HepG2 (cell line): ENCODE results near the gene CCDC8. TPM values are rescaled to one million over a fixed set of nuclear protein-coding genes. Genes with fewer than 3 reads are reported as not detected.

Experiments used
- ATAC-seq: fragments of 200-7000 bp; cut with Tn5 transposase; 3 replicates; pipeline ENCODE4 v1.9.1; 2020; ENCODE audit warnings: mild to moderate bottlenecking, moderate library complexity
- BruUV-seq: library from RNA; stranded (reverse); fragments of 400-500 nt; replicated peaks from 2 replicates; lab custom pipeline; 2021; lab: Mats Ljungman, UMichigan
- CTCF ChIA-PET: fragments of 300-600 bp; formaldehyde crosslinking; extraction: SDS; loops from one replicate; lab custom pipeline; 2021; ENCODE audit warnings: low total read pairs, inconsistent platforms, low intra/inter-chr PET ratio; lab: Yijun Ruan, JAX
- POLR2A ChIA-PET: fragments of 350-600 bp; sonication (Branson Sonifier 250); formaldehyde crosslinking; loops from one replicate; lab custom pipeline; 2020; ENCODE audit warnings: antibody characterized with exemption, inconsistent platforms; lab: Yijun Ruan, JAX
- DNase-seq: peaks from one replicate; pipeline ENCODE4 v3.0.0-alpha.2; 2015; ENCODE audit warnings: low spot score
- FAIRE-seq: peaks from 3 replicates; lab custom pipeline; 2011; peaks lifted over from hg19 to GRCh38; lab: Jason Lieb, UNC
- H2AFZ ChIP-seq: one replicate; pipeline ENCODE4 v1.6.1; 2011; ENCODE audit warnings: low read length, inconsistent platforms
- H3K27ac ChIP-seq: fragments of 300-600 bp; 3 replicates; pipeline ENCODE4 v1.8.0; 2011; ENCODE audit warnings: mixed run types, mild to moderate bottlenecking, mixed read lengths, low read length, inconsistent platforms; ENCODE audit not compliant: insufficient read depth; ENCODE audit errors: extremely low read length
- H3K27me3 ChIP-seq, 2 experiments: fragments of 200-600 bp in 1 of 2; 2 replicates in 1 of 2; 3 replicates in 1 of 2; pipeline versions ENCODE4 v1.6.0 to v1.8.0; 2011; ENCODE audit warnings: low read length in 2 of 2, mild to moderate bottlenecking in 2 of 2, moderate library complexity in 2 of 2, inconsistent platforms in 1 of 2; ENCODE audit not compliant: insufficient read depth in 2 of 2, control insufficient read depth in 1 of 2
- H3K36me3 ChIP-seq, 2 experiments: fragments of 200-600 bp in 1 of 2; replicated peaks in 1 of 2; 2 replicates in 1 of 2; 3 replicates in 1 of 2; pipeline versions ENCODE4 v1.5.1 to v1.8.0; 2011; ENCODE audit warnings: low read length in 2 of 2, inconsistent platforms in 1 of 2; ENCODE audit not compliant: insufficient read depth in 2 of 2, control insufficient read depth in 1 of 2
- H3K4me1 ChIP-seq: 2 replicates; pipeline ENCODE4 v1.5.1; 2012; ENCODE audit warnings: low read length, inconsistent platforms; ENCODE audit not compliant: insufficient read depth
- H3K4me2 ChIP-seq: 2 replicates; pipeline ENCODE4 v1.6.0; 2011; ENCODE audit warnings: low read depth, low read length, inconsistent platforms
- H3K4me3 ChIP-seq, 3 experiments: fragments of 200-600 bp in 1 of 3; sonication (generic), shearing (Covaris generic) in 1 of 3; replicated peaks in 1 of 3; 2 replicates each; pipeline ENCODE4 v1.5.1; 2011 to 2016; ENCODE audit warnings: low read length in 3 of 3, inconsistent platforms in 2 of 3, low read depth in 2 of 3, mild to moderate bottlenecking in 2 of 3, control low read depth in 1 of 3, mixed read lengths in 1 of 3; ENCODE audit not compliant: insufficient read depth in 1 of 3
- H3K79me2 ChIP-seq: one replicate; pipeline ENCODE4 v1.6.1; 2011; ENCODE audit warnings: low read length, inconsistent platforms; ENCODE audit not compliant: insufficient read depth
- H3K9ac ChIP-seq: 2 replicates; pipeline ENCODE4 v1.6.0; 2011; ENCODE audit warnings: mild to moderate bottlenecking, low read depth, low read length, inconsistent platforms; ENCODE audit not compliant: insufficient read depth
- H3K9me3 ChIP-seq: 2 replicates; pipeline ENCODE4 v1.5.1; 2012; ENCODE audit warnings: mild to moderate bottlenecking, low read length
- H4K20me1 ChIP-seq: 2 replicates; pipeline ENCODE4 v1.6.0; 2011; ENCODE audit warnings: inconsistent platforms, mild to moderate bottlenecking, low read length, moderate library complexity; ENCODE audit not compliant: insufficient read depth
- BCL6 ChIP-seq: IDR thresholded peaks from 2 replicates; pipeline ENCODE4 v1.6.1; 2016; ENCODE audit warnings: missing genetic modification reagents, missing compliant biosample characterization
- HNRNPLL ChIP-seq: fragments of 200-400 bp; formaldehyde crosslinking; IDR thresholded peaks from 2 replicates; pipeline ENCODE4 v1.6.1; 2017; ENCODE audit warnings: mild to moderate bottlenecking, low read depth, low read length; ENCODE audit not compliant: poor library complexity, severe bottlenecking
- PHF21A ChIP-seq: sonication (generic); formaldehyde crosslinking; IDR thresholded peaks from 2 replicates; pipeline ENCODE4 v1.5.0; 2020; ENCODE audit warnings: mild to moderate bottlenecking, missing genetic modification reagents
- RFX1 ChIP-seq: fragments of 450-650 bp; IDR thresholded peaks from 2 replicates; pipeline ENCODE4 v1.6.1; 2017
- TBP ChIP-seq: sonication (generic); formaldehyde crosslinking; IDR thresholded peaks from 2 replicates; pipeline ENCODE4 v1.5.0; 2020; ENCODE audit warnings: missing genetic modification reagents
- TCF7 ChIP-seq: sonication (generic); IDR thresholded peaks from 2 replicates; pipeline ENCODE4 v1.6.1; 2016; ENCODE audit warnings: antibody characterized with exemption, low read depth
- ZNF10 ChIP-seq: sonication (generic); formaldehyde crosslinking; IDR thresholded peaks from 2 replicates; pipeline ENCODE4 v1.4.0; 2020; ENCODE audit warnings: mild to moderate bottlenecking, low read depth, missing genetic modification reagents, borderline replicate concordance
- WGBS: methylation state at CpG from one replicate; pipeline ENCODE4 v1.1.6; 2017; ENCODE audit warnings: low lambda C conversion rate; 5-methylcytosine and 5-hydroxymethylcytosine counted together
- in situ Hi-C: cut with HindIII; loops from 2 replicates; pipeline ENCODE4 v1.10.0; 2017; ENCODE audit warnings: low pct_unique_long_range_greater_than_20kb; ENCODE audit not compliant: extremely low pct_ligation_motif_present
- intact Hi-C: fragments of 100-400 bp; cut with micrococcal nuclease; formaldehyde crosslinking; loops from one replicate; pipeline ENCODE4 v1.10.0; 2022; ENCODE audit not compliant: unreplicated experiment
- polyA plus RNA-seq, 8 experiments: library from polyadenylated mRNA; depleted of rRNA in 3 of 8; stranded (reverse) in 7 of 8; unstranded in 1 of 8; fragments of >200 nt; fragmentation: Illumina TruSeq in 4 of 8; extraction: Trizol in 4 of 8; gene quantifications; 2 replicates each; pipeline versions ENCODE4 v1.2.1 to v1.2.3, GENCODE V29; 2011 to 2016; ENCODE audit warnings: low read depth in 4 of 8, missing spikeins in 1 of 8, mixed read lengths in 1 of 8; ENCODE audit not compliant: insufficient read depth in 1 of 8
- total RNA-seq, 5 experiments: library from RNA; depleted of rRNA; stranded (reverse); fragments of >200 nt; fragmentation: Illumina TruSeq; extraction: Trizol; gene quantifications; 2 replicates each; pipeline ENCODE4 v1.2.3, GENCODE V29; 2016; ENCODE audit warnings: low read depth in 1 of 5
- TF ChIP-seq, protein P1 (sequence below): sonication (generic); formaldehyde crosslinking; IDR thresholded peaks from 2 replicates; pipeline ENCODE4 v1.8.0; 2022; ENCODE audit warnings: mild to moderate bottlenecking, missing genetic modification reagents; ENCODE audit not compliant: insufficient replicate concordance

Gene CCDC8
- total and polyA plus RNA-seq, 2 of the 13 experiments (the other 11 are each of a cell fraction or from before 2014, with no cell fraction given), result 0.04 TPM; not detected in 1

DNA sequence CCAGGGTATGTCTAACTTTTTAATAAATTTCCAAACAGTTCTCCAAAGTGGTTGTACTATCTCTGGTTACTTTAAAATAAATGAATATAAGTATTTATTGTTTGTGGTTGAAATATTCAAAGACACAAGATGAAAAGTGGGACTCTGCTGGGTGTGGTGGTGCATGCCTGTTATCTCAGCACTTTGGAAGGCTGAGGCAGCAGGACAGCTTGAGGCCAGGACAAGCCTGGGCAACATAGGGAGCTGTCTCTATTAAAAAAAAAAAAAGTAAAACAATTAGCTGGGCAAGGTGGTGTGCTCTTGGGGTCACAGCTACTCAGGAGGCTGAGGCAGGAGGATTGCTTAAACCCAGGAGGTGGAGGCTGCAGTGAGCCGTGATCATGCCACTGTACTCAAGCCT, 47.6 kb upstream of the CCDC8 start:
- 0% methylated on average over 1 of the region's 1 CpG for WGBS
- in situ Hi-C loops, result no loop called here
- Histone ChIP-seq H3K4me3 (no peak overlapping the region), H3K27me3 (no peaks in the 10 kb centered on the region; a peak in 1 of 5 replicates), H3K9ac (no peak overlapping the region), H3K4me2 (no peak overlapping the region), H3K9me3 (no peaks in the 10 kb centered on the region), H3K79me2 (no peaks in the 10 kb centered on the region), H3K4me1 (no peaks in the 10 kb centered on the region), H4K20me1 (no peaks in the 10 kb centered on the region), H3K27ac (no peak overlapping the region), H2AFZ (no peak overlapping the region), H3K36me3 (no peaks in the 10 kb centered on the region)
- FAIRE-seq (no peak), ATAC-seq (no peak), DNase-seq (no peak)
- POLR2A ChIA-PET, result no interaction called here
- CTCF ChIA-PET, result interaction anchor here (0.6 kb wide), 1 partner anchor 66 kb away, joined by 3 read pairs; no protein-coding TSS in a partner anchor
- no peak for TF ChIP-seq BCL6 (CRISPR knock-in tag)
- TF ChIP-seq, protein P1, sequence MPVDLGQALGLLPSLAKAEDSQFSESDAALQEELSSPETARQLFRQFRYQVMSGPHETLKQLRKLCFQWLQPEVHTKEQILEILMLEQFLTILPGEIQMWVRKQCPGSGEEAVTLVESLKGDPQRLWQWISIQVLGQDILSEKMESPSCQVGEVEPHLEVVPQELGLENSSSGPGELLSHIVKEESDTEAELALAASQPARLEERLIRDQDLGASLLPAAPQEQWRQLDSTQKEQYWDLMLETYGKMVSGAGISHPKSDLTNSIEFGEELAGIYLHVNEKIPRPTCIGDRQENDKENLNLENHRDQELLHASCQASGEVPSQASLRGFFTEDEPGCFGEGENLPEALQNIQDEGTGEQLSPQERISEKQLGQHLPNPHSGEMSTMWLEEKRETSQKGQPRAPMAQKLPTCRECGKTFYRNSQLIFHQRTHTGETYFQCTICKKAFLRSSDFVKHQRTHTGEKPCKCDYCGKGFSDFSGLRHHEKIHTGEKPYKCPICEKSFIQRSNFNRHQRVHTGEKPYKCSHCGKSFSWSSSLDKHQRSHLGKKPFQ (CRISPR knock-in tag), result no peak
- TF ChIP-seq TCF7, result no peak
- no peak for TF ChIP-seq ZNF10 (CRISPR knock-in tag)
- TF ChIP-seq PHF21A, result no peak
- no peak for TF ChIP-seq HNRNPLL
- intact Hi-C loops, result no loop called here
- no TSS peak for BruUV-seq

DNA sequence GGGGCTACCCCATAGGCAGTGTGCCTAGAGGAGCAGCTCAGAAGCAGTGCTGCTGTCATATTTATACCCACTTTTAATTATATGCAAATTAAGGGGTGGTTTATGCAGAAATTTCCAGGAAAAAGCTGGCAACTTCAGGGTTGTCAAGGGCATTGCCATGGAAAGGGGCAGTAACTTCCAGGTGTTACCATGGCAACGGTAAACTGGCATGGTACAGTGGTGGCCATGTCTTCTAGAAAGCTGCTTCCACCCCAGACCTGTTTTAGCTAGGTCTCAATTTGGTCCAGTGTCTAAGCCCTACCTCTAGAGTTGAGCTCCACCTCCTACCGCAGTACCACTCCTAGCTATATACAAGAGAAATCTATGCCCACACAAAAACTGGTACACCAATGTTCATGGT, 46.7 kb upstream of the CCDC8 start:
- in situ Hi-C loops (no loop called here), intact Hi-C loops (no loop called here)
- Histone ChIP-seq H3K9ac (no peak overlapping the region), H3K4me2 (no peak overlapping the region), H3K27ac (no peak overlapping the region), H3K79me2 (no peaks in the 10 kb centered on the region), H4K20me1 (no peaks in the 10 kb centered on the region), H3K4me3 (no peak overlapping the region), H2AFZ (no peak overlapping the region), H3K36me3 (no peaks in the 10 kb centered on the region), H3K27me3 (no peaks in the 10 kb centered on the region), H3K4me1 (no peaks in the 10 kb centered on the region), H3K9me3 (no peaks in the 10 kb centered on the region)
- ATAC-seq (no peak), DNase-seq (no peak), FAIRE-seq (no peak)
- TF ChIP-seq TBP (CRISPR knock-in tag), result no peak
- TF ChIP-seq RFX1, result peak; percentile 48; the same call in 1 of the 2 replicates
- BruUV-seq, result no TSS peak
- CTCF ChIA-PET, result no interaction called here
- POLR2A ChIA-PET, result no interaction called here
- WGBS, result 100% methylated on average over 1 of the region's 2 CpGs
